Measurements from ENCODE around the gene CA9. TPM values are rescaled to one million over a fixed set of nuclear protein-coding genes. Genes with fewer than 3 reads are reported as not detected.
A peak's percentile ranks its signal among the peaks of the same experiment; 100 is the strongest.

The CA9 gene
- total RNA-seq, 1 experiment from 2014 or later: 1.0 TPM

DNA sequence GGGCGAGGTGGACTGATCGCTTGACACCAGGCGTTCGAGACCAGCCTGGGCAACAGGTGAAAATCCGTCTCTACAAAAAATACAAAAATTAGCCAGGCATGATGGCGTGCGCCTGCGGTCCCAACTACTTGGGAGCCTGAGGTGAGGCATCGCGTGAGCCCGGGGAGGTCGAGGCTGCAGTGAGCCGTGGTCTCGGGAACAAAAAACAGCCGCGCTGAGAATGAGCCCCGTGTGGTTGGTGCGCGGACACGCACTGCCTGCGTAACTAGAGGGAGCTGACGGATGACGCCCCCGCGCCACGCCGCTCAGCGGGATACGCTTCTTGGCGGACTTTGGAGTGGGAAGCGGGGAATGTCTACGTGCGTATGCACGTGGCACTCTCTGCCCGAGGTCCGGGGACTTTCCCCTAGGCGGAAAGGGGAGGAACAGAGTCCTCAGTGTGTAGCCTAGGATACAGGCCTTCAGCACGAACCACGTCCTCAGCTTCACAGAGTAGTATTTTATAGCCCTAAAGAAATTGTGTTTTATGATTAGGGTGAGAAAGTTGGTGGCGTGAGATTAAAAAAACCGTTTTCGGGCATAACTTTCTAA lies 16.1 kb upstream of the CA9 start, which contains the start of gene RMRP (continued):
- TF ChIP-seq, protein P1, sequence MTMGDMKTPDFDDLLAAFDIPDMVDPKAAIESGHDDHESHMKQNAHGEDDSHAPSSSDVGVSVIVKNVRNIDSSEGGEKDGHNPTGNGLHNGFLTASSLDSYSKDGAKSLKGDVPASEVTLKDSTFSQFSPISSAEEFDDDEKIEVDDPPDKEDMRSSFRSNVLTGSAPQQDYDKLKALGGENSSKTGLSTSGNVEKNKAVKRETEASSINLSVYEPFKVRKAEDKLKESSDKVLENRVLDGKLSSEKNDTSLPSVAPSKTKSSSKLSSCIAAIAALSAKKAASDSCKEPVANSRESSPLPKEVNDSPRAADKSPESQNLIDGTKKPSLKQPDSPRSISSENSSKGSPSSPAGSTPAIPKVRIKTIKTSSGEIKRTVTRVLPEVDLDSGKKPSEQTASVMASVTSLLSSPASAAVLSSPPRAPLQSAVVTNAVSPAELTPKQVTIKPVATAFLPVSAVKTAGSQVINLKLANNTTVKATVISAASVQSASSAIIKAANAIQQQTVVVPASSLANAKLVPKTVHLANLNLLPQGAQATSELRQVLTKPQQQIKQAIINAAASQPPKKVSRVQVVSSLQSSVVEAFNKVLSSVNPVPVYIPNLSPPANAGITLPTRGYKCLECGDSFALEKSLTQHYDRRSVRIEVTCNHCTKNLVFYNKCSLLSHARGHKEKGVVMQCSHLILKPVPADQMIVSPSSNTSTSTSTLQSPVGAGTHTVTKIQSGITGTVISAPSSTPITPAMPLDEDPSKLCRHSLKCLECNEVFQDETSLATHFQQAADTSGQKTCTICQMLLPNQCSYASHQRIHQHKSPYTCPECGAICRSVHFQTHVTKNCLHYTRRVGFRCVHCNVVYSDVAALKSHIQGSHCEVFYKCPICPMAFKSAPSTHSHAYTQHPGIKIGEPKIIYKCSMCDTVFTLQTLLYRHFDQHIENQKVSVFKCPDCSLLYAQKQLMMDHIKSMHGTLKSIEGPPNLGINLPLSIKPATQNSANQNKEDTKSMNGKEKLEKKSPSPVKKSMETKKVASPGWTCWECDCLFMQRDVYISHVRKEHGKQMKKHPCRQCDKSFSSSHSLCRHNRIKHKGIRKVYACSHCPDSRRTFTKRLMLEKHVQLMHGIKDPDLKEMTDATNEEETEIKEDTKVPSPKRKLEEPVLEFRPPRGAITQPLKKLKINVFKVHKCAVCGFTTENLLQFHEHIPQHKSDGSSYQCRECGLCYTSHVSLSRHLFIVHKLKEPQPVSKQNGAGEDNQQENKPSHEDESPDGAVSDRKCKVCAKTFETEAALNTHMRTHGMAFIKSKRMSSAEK (CRISPR knock-in tag; IDR thresholded peaks at IDR 0.05; ENCODE audit: borderline replicate concordance): no peak
- TF ChIP-seq ATF6 (CRISPR knock-in tag; IDR thresholded peaks at IDR 0.05) (no peak), ZNF121 (CRISPR knock-in tag; IDR thresholded peaks at IDR 0.05) (0 out of 2 replicates have a peak, but pooled peaks have one; percentile 25), ZNF671 (CRISPR knock-in tag; IDR thresholded peaks at IDR 0.05) (no peak), NR3C1 (CRISPR knock-in tag; conservative IDR thresholded peaks at IDR 0.05; ENCODE audit: low read depth) (no peak), ATF3 (CRISPR knock-in tag; conservative IDR thresholded peaks at IDR 0.05) (no peak), ESRRA (CRISPR knock-in tag; IDR thresholded peaks at IDR 0.05; ENCODE audit: borderline replicate concordance) (no peak; the same call in 1 of the 2 replicates), CREB1 (CRISPR knock-in tag; IDR thresholded peaks at IDR 0.05) (peak; percentile 88), TCF7 (CRISPR knock-in tag; IDR thresholded peaks at IDR 0.05; ENCODE audit: low read depth) (no peak), ZNF317 (CRISPR knock-in tag; IDR thresholded peaks at IDR 0.05; ENCODE audit: borderline replicate concordance, low read depth) (0 out of 2 replicates have a peak, but pooled peaks have one; percentile 27), STAT6 (CRISPR knock-in tag; conservative IDR thresholded peaks at IDR 0.05; ENCODE audit: low read depth) (no peak), TEAD1 (CRISPR knock-in tag; IDR thresholded peaks at IDR 0.05) (peak; percentile 94), SP1 (CRISPR knock-in tag; conservative IDR thresholded peaks at IDR 0.05) (peak; percentile 86), TEAD4 (CRISPR knock-in tag; IDR thresholded peaks at IDR 0.05) (no peak)
- TF ChIP-seq, protein P2, sequence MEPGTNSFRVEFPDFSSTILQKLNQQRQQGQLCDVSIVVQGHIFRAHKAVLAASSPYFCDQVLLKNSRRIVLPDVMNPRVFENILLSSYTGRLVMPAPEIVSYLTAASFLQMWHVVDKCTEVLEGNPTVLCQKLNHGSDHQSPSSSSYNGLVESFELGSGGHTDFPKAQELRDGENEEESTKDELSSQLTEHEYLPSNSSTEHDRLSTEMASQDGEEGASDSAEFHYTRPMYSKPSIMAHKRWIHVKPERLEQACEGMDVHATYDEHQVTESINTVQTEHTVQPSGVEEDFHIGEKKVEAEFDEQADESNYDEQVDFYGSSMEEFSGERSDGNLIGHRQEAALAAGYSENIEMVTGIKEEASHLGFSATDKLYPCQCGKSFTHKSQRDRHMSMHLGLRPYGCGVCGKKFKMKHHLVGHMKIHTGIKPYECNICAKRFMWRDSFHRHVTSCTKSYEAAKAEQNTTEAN (CRISPR knock-in tag; IDR thresholded peaks at IDR 0.05): no peak
- TF ChIP-seq, protein P3, sequence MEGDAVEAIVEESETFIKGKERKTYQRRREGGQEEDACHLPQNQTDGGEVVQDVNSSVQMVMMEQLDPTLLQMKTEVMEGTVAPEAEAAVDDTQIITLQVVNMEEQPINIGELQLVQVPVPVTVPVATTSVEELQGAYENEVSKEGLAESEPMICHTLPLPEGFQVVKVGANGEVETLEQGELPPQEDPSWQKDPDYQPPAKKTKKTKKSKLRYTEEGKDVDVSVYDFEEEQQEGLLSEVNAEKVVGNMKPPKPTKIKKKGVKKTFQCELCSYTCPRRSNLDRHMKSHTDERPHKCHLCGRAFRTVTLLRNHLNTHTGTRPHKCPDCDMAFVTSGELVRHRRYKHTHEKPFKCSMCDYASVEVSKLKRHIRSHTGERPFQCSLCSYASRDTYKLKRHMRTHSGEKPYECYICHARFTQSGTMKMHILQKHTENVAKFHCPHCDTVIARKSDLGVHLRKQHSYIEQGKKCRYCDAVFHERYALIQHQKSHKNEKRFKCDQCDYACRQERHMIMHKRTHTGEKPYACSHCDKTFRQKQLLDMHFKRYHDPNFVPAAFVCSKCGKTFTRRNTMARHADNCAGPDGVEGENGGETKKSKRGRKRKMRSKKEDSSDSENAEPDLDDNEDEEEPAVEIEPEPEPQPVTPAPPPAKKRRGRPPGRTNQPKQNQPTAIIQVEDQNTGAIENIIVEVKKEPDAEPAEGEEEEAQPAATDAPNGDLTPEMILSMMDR (IDR thresholded peaks at IDR 0.05): no peak
- TF ChIP-seq, protein P4, sequence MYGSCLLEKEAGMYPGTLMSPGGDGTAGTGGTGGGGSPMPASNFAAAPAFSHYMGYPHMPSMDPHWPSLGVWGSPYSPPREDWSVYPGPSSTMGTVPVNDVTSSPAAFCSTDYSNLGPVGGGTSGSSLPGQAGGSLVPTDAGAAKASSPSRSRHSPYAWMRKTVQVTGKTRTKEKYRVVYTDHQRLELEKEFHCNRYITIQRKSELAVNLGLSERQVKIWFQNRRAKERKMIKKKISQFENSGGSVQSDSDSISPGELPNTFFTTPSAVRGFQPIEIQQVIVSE (CRISPR knock-in tag; IDR thresholded peaks at IDR 0.05; ENCODE audit: borderline replicate concordance): no peak
- TF ChIP-seq, protein P5, sequence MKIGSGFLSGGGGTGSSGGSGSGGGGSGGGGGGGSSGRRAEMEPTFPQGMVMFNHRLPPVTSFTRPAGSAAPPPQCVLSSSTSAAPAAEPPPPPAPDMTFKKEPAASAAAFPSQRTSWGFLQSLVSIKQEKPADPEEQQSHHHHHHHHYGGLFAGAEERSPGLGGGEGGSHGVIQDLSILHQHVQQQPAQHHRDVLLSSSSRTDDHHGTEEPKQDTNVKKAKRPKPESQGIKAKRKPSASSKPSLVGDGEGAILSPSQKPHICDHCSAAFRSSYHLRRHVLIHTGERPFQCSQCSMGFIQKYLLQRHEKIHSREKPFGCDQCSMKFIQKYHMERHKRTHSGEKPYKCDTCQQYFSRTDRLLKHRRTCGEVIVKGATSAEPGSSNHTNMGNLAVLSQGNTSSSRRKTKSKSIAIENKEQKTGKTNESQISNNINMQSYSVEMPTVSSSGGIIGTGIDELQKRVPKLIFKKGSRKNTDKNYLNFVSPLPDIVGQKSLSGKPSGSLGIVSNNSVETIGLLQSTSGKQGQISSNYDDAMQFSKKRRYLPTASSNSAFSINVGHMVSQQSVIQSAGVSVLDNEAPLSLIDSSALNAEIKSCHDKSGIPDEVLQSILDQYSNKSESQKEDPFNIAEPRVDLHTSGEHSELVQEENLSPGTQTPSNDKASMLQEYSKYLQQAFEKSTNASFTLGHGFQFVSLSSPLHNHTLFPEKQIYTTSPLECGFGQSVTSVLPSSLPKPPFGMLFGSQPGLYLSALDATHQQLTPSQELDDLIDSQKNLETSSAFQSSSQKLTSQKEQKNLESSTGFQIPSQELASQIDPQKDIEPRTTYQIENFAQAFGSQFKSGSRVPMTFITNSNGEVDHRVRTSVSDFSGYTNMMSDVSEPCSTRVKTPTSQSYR (CRISPR knock-in tag; IDR thresholded peaks at IDR 0.05): peak; percentile 79
- TF ChIP-seq, protein P6, sequence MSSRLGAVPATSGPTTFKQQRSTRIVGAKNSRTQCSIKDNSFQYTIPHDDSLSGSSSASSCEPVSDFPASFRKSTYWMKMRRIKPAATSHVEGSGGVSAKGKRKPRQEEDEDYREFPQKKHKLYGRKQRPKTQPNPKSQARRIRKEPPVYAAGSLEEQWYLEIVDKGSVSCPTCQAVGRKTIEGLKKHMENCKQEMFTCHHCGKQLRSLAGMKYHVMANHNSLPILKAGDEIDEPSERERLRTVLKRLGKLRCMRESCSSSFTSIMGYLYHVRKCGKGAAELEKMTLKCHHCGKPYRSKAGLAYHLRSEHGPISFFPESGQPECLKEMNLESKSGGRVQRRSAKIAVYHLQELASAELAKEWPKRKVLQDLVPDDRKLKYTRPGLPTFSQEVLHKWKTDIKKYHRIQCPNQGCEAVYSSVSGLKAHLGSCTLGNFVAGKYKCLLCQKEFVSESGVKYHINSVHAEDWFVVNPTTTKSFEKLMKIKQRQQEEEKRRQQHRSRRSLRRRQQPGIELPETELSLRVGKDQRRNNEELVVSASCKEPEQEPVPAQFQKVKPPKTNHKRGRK (CRISPR knock-in tag; IDR thresholded peaks at IDR 0.05; ENCODE audit: borderline replicate concordance): no peak

Measured in WTC11 (cell line).